IMR-90 (cell line): ENCODE data around the gene ANKUB1. TPM values are rescaled to one million over a fixed set of nuclear protein-coding genes. Genes with fewer than 3 reads are reported as not detected.

Experiments used
- ATAC-seq: fragments of 200-7000 bp; cut with Tn5 transposase; 2 replicates; pipeline ENCODE4 v1.9.1; 2020; ENCODE audit warnings: low read depth, mild to moderate bottlenecking, moderate library complexity
- BruUV-seq: library from RNA; stranded (reverse); fragments of 400-500 nt; replicated peaks from 2 replicates; lab custom pipeline; 2021; lab: Mats Ljungman, UMichigan
- CTCF ChIA-PET: fragments of 300-600 bp; formaldehyde crosslinking; extraction: SDS; loops from one replicate; lab custom pipeline; 2021; ENCODE audit warnings: antibody characterized with exemption; lab: Yijun Ruan, JAX
- POLR2A ChIA-PET: fragments of 300-600 bp; sonication (Branson Sonifier 250); formaldehyde crosslinking; loops from one replicate; lab custom pipeline; 2022; ENCODE audit warnings: antibody characterized with exemption; ENCODE audit not compliant: unreplicated experiment; lab: Charles Lee
- DNase-seq: peaks from one replicate; pipeline ENCODE4 v3.0.0; 2013
- H2AFZ ChIP-seq: replicated peaks from 2 replicates; pipeline ENCODE3; 2013; ENCODE audit warnings: low read length, mild to moderate bottlenecking; ENCODE audit not compliant: poor library complexity
- H2AK5ac ChIP-seq: 2 replicates; pipeline ENCODE4 v1.6.1; 2013; ENCODE audit warnings: low read depth, low read length, inconsistent platforms
- H2AK9ac ChIP-seq: replicated peaks from 2 replicates; pipeline ENCODE3; 2013; ENCODE audit warnings: mild to moderate bottlenecking, low read depth, low read length, moderate library complexity; ENCODE audit not compliant: poor library complexity
- H2BK120ac ChIP-seq: 2 replicates; pipeline ENCODE4 v1.6.1; 2013; ENCODE audit warnings: low read depth, low read length, inconsistent platforms
- H2BK15ac ChIP-seq: 3 replicates; pipeline ENCODE4 v1.6.1; 2013; ENCODE audit warnings: low read depth, low read length, inconsistent platforms
- H2BK20ac ChIP-seq: 2 replicates; pipeline ENCODE4 v1.6.1; 2013; ENCODE audit warnings: low read depth, mild to moderate bottlenecking, inconsistent platforms, low read length, moderate library complexity
- H2BK5ac ChIP-seq: 2 replicates; pipeline ENCODE4 v1.6.1; 2013; ENCODE audit warnings: mild to moderate bottlenecking, low read depth, low read length, inconsistent platforms; ENCODE audit not compliant: poor library complexity, severe bottlenecking
- H3K14ac ChIP-seq: replicated peaks from 2 replicates; pipeline ENCODE4 v1.6.1; 2013; ENCODE audit warnings: low read depth, low read length, inconsistent platforms
- H3K18ac ChIP-seq: 2 replicates; pipeline ENCODE4 v1.6.1; 2013; ENCODE audit warnings: low read depth, low read length, control low read depth
- H3K23ac ChIP-seq: 2 replicates; pipeline ENCODE4 v1.6.1; 2013; ENCODE audit warnings: low read depth, low read length, inconsistent platforms
- H3K27ac ChIP-seq: 2 replicates; pipeline ENCODE4 v1.5.1; 2013; ENCODE audit warnings: mild to moderate bottlenecking, control low read depth, low read length; ENCODE audit not compliant: insufficient read depth
- H3K27me3 ChIP-seq: 2 replicates; pipeline ENCODE4 v1.6.1; 2013; ENCODE audit warnings: low read length; ENCODE audit not compliant: control insufficient read depth, insufficient read depth
- H3K36me3 ChIP-seq: 2 replicates; pipeline ENCODE4 v1.6.1; 2013; ENCODE audit warnings: low read length, mixed read lengths; ENCODE audit not compliant: control insufficient read depth, insufficient read depth
- H3K4ac ChIP-seq: 2 replicates; pipeline ENCODE4 v1.6.1; 2013; ENCODE audit warnings: low read depth, low read length, inconsistent platforms
- H3K4me1 ChIP-seq: 2 replicates; pipeline ENCODE4 v1.6.1; 2013; ENCODE audit warnings: low read length, mixed read lengths; ENCODE audit not compliant: control insufficient read depth, insufficient read depth
- H3K4me2 ChIP-seq: 2 replicates; pipeline ENCODE4 v1.6.1; 2013; ENCODE audit warnings: low read depth, mild to moderate bottlenecking, control low read depth, low read length, moderate library complexity
- H3K4me3 ChIP-seq: 2 replicates; pipeline ENCODE4 v1.5.1; 2013; ENCODE audit warnings: low read depth, mild to moderate bottlenecking, control low read depth, low read length, moderate library complexity; ENCODE audit not compliant: insufficient read depth
- H3K56ac ChIP-seq: 2 replicates; pipeline ENCODE4 v1.6.1; 2013; ENCODE audit warnings: low read length, inconsistent platforms; ENCODE audit not compliant: insufficient read depth; ENCODE audit errors: extremely low read depth
- H3K79me1 ChIP-seq, 2 experiments: 2 replicates each; pipeline ENCODE4 v1.6.1; 2013; ENCODE audit warnings: low read length in 2 of 2, inconsistent platforms in 1 of 2, low read depth in 1 of 2
- H3K9ac ChIP-seq: 2 replicates; pipeline ENCODE4 v1.6.1; 2013; ENCODE audit warnings: low read depth, low read length, control low read depth
- H3K9me1 ChIP-seq: 2 replicates; pipeline ENCODE4 v1.6.1; 2013; ENCODE audit warnings: low read length, inconsistent platforms; ENCODE audit not compliant: insufficient read depth
- H3K9me3 ChIP-seq: 2 replicates; pipeline ENCODE4 v1.6.1; 2013; ENCODE audit warnings: low read length; ENCODE audit not compliant: control insufficient read depth, insufficient read depth
- H4K20me1 ChIP-seq: 2 replicates; pipeline ENCODE4 v1.6.1; 2013; ENCODE audit warnings: low read length, inconsistent platforms; ENCODE audit not compliant: insufficient read depth
- H4K5ac ChIP-seq: 2 replicates; pipeline ENCODE4 v1.6.1; 2013; ENCODE audit warnings: mild to moderate bottlenecking, low read depth, low read length, control low read depth
- H4K8ac ChIP-seq, 2 experiments: 2 replicates each; pipeline ENCODE4 v1.6.1; 2013; ENCODE audit warnings: low read depth in 2 of 2, low read length in 2 of 2, control low read depth in 1 of 2, inconsistent platforms in 1 of 2
- H4K91ac ChIP-seq: 2 replicates; pipeline ENCODE4 v1.6.1; 2013; ENCODE audit warnings: low read depth, low read length, inconsistent platforms; ENCODE audit not compliant: insufficient read depth
- CEBPB ChIP-seq: IDR thresholded peaks from 2 replicates; pipeline ENCODE4 v1.6.1; 2012; ENCODE audit warnings: low read depth, low read length, improper control_type of control experiment
- CHD1 ChIP-seq: IDR thresholded peaks from 2 replicates; pipeline ENCODE4 v1.6.1; 2012; ENCODE audit warnings: low read depth, low read length, improper control_type of control experiment
- MXI1 ChIP-seq: IDR thresholded peaks from 2 replicates; pipeline ENCODE4 v1.6.1; 2012; ENCODE audit warnings: low read depth, mild to moderate bottlenecking, low read length, moderate library complexity, borderline replicate concordance
- NFE2L2 ChIP-seq: fragments of 150-350 bp; IDR thresholded peaks from 2 replicates; pipeline ENCODE4 v1.6.1; 2016; ENCODE audit warnings: low read depth, mild to moderate bottlenecking, low read length
- RAD21 ChIP-seq: IDR thresholded peaks from 2 replicates; pipeline ENCODE4 v1.6.1; 2012; ENCODE audit warnings: low read length, improper control_type of control experiment
- RCOR1 ChIP-seq: IDR thresholded peaks from 2 replicates; pipeline ENCODE4 v1.6.1; 2012; ENCODE audit warnings: mild to moderate bottlenecking, low read length, improper control_type of control experiment; ENCODE audit not compliant: insufficient replicate concordance
- RFX5 ChIP-seq: IDR thresholded peaks from 2 replicates; pipeline ENCODE4 v1.8.0; 2012; ENCODE audit warnings: low read depth, mild to moderate bottlenecking, low read length, moderate library complexity
- whole genome bisulfite sequencing, 2 experiments: methylation state at CpG; one replicate each; pipeline versions ENCODE4 v1.1.5 to v1.1.7; 2013; ENCODE audit warnings: missing lambda C conversion rate in 2 of 2; ENCODE audit not compliant: insufficient read length in 1 of 2; ENCODE audit errors: extremely low coverage in 2 of 2; 5-methylcytosine and 5-hydroxymethylcytosine counted together
- dilution Hi-C: fragments of 300-500 bp; cut with HindIII; formaldehyde crosslinking; loops from one replicate; pipeline ENCODE4 v1.14.3; 2018; ENCODE audit warnings: low sequenced_read_pairs; ENCODE audit not compliant: unreplicated experiment
- in situ Hi-C: fragments of 300-500 bp; cut with MboI; formaldehyde crosslinking; loops from 3 replicates; pipeline ENCODE4 v1.14.3; 2019; ENCODE audit warnings: low sequenced_read_pairs, inconsistent platforms, mixed read lengths
- intact Hi-C: fragments of 100-400 bp; cut with micrococcal nuclease; formaldehyde crosslinking; loops from 2 replicates; pipeline ENCODE4 v1.10.0; 2022
- polyA plus RNA-seq, 3 experiments: library from polyadenylated mRNA; depleted of rRNA; stranded (reverse); fragments of >200 nt; gene quantifications; 2 replicates each; pipeline ENCODE4 v1.2.3, GENCODE V29; 2012; ENCODE audit warnings: low replicate concordance in 1 of 3
- total RNA-seq: library from RNA; depleted of rRNA; stranded (reverse); fragments of >200 nt; gene quantifications from 2 replicates; pipeline ENCODE4 v1.2.3, GENCODE V29; 2012
- TF ChIP-seq, protein P1 (sequence below): fragments of 150-350 bp; IDR thresholded peaks from 2 replicates; pipeline ENCODE4 v1.6.1; 2016; ENCODE audit warnings: low read depth, mild to moderate bottlenecking, low read length, moderate library complexity, borderline replicate concordance
- TF ChIP-seq, protein P2 (sequence below): conservative IDR thresholded peaks from 2 replicates; pipeline ENCODE4 v1.5.1; 2012; ENCODE audit warnings: mild to moderate bottlenecking, low read depth, low read length, improper control_type of control experiment
- TF ChIP-seq, protein P3 (sequence below): fragments of 150-350 bp; IDR thresholded peaks from 2 replicates; pipeline ENCODE4 v1.6.1; 2017; ENCODE audit warnings: mild to moderate bottlenecking, antibody characterized with exemption, low read length, low read depth

ANKUB1 gene
- total and polyA plus RNA-seq, 2 of the 4 experiments (the other 2 are of a cell fraction): not detected

DNA sequence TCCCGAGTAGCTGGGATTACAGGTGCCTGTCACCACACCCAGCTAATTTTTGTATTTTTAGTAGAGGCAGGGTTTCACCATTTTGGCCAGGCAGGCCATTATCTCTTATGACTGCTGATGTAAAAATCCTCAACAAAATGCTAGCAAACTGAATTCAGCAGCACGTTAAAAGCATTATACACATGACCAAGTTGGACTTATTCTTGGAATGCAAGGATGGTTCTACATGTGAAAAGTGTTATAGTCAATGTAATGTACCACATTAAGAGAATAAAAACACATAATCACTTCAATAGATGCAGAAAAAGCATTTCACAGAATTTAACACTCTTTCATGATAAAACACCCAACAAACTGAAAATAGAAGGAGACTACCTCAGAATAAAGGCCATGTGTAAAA lies 40.9 kb upstream of the ANKUB1 start:
- TF ChIP-seq NFE2L2 (no peak), RFX5 (no peak), MXI1 (no peak), RCOR1 (no peak), CHD1 (no peak), RAD21 (no peak), CEBPB (no peak)
- TF ChIP-seq, protein P1, sequence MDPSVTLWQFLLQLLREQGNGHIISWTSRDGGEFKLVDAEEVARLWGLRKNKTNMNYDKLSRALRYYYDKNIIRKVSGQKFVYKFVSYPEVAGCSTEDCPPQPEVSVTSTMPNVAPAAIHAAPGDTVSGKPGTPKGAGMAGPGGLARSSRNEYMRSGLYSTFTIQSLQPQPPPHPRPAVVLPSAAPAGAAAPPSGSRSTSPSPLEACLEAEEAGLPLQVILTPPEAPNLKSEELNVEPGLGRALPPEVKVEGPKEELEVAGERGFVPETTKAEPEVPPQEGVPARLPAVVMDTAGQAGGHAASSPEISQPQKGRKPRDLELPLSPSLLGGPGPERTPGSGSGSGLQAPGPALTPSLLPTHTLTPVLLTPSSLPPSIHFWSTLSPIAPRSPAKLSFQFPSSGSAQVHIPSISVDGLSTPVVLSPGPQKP: no peak
- TF ChIP-seq, protein P2, sequence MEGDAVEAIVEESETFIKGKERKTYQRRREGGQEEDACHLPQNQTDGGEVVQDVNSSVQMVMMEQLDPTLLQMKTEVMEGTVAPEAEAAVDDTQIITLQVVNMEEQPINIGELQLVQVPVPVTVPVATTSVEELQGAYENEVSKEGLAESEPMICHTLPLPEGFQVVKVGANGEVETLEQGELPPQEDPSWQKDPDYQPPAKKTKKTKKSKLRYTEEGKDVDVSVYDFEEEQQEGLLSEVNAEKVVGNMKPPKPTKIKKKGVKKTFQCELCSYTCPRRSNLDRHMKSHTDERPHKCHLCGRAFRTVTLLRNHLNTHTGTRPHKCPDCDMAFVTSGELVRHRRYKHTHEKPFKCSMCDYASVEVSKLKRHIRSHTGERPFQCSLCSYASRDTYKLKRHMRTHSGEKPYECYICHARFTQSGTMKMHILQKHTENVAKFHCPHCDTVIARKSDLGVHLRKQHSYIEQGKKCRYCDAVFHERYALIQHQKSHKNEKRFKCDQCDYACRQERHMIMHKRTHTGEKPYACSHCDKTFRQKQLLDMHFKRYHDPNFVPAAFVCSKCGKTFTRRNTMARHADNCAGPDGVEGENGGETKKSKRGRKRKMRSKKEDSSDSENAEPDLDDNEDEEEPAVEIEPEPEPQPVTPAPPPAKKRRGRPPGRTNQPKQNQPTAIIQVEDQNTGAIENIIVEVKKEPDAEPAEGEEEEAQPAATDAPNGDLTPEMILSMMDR: no peak
- TF ChIP-seq, protein P3, sequence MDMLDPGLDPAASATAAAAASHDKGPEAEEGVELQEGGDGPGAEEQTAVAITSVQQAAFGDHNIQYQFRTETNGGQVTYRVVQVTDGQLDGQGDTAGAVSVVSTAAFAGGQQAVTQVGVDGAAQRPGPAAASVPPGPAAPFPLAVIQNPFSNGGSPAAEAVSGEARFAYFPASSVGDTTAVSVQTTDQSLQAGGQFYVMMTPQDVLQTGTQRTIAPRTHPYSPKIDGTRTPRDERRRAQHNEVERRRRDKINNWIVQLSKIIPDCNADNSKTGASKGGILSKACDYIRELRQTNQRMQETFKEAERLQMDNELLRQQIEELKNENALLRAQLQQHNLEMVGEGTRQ: no peak
- Histone ChIP-seq H2AK9ac (no peak overlapping the region), H3K79me1 (peaks cover 10 to 26% of the 10 kb centered on the region in 2 experiments), H2BK20ac (no peak overlapping the region), H3K18ac (no peak overlapping the region), H2AFZ (no peak overlapping the region), H3K14ac (no peak overlapping the region), H4K20me1 (no peaks in the 10 kb centered on the region), H2BK15ac (no peak overlapping the region), H3K36me3 (no peaks in the 10 kb centered on the region), H3K4ac (no peak overlapping the region), H4K91ac (no peak overlapping the region), H4K5ac (no peak overlapping the region), H3K27me3 (no peaks in the 10 kb centered on the region), H4K8ac (no peak overlapping the region), H3K4me3 (no peak overlapping the region), H2AK5ac (no peak overlapping the region), H2BK120ac (no peak overlapping the region), H3K4me1 (no peaks in the 10 kb centered on the region), H2BK5ac (no peak overlapping the region), H3K56ac (no peak overlapping the region), H3K27ac (no peak overlapping the region), H3K9ac (no peak overlapping the region), H3K9me3 (peaks cover 12% of the 10 kb centered on the region; the same call in 1 of the 2 replicates), H3K4me2 (no peak overlapping the region), H3K23ac (no peak overlapping the region), H3K9me1 (no peaks in the 10 kb centered on the region)
- BruUV-seq: no TSS peak
- ChIA-PET CTCF (no interaction called here), POLR2A (no interaction called here)
- intact Hi-C loops: no loop called here
- ATAC-seq (no peak), DNase-seq (no peak)
- in situ Hi-C loops: no loop called here
- dilution Hi-C loops: no loop called here
- no CpG with 5 or more reads among the region's 2 CpGs for WGBS, 2 experiments
